OCI-M2 (cell line): ENCODE results near the gene PAX4.

Experiments used
- DNase-seq: peaks from one replicate; lab custom pipeline; 2025; ENCODE audit not compliant: unreplicated experiment; lab: John Stamatoyannopoulos, UW

Gene PAX4

DNA sequence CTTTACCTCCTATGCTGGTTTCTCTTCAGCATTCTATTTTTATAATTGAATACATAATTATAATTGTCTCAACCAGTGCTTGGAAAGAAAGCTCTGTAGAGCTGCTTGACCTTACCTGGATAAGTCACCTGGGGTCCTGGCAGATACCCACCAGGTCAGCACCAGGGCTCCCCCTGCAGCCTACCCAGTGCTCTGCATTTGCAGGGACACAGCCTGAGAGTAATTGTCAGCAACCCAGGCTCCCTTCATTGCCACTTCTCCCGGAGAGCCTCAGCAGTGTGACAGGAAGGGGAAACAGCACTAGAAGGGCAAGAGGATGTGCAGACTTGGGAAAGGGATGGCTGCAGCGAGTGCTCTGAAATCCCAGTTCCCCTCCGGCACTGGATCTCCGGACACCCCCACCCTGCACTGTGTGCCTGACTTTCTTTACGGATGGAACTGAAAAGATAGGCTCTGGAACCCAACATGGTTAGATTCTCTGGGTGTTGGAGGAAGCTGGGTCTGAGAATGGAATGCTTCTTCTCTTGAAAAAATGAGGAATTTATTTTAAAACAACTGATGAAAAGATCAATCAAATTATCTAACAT, 11.4 kb upstream of the PAX4 start:
- no peak for DNase-seq

- no peak for DNase-seq
Measured at GRCh38 chr7:127628445-127628844, 10.5 kb upstream of the PAX4 start.

DNA sequence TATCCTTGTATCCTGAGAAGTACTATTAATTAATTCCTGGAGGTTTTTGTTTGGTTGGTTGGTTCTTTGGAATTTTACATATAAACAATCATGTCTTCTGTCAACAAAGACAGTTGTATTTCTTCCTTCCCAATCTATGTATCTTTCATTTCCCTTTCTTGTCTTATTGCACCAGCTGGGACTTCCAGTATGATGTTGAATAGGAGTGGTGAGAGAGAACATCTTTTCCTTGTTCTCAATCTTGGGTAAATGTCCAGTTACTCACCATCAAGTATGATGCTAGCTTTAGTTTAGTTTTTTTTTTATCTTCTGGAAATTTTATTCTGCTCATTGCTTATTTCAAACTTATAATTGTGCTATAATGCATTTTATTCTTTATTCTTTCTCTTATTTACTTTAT, 7.4 kb upstream of the PAX4 start:
- no peak for DNase-seq

DNA sequence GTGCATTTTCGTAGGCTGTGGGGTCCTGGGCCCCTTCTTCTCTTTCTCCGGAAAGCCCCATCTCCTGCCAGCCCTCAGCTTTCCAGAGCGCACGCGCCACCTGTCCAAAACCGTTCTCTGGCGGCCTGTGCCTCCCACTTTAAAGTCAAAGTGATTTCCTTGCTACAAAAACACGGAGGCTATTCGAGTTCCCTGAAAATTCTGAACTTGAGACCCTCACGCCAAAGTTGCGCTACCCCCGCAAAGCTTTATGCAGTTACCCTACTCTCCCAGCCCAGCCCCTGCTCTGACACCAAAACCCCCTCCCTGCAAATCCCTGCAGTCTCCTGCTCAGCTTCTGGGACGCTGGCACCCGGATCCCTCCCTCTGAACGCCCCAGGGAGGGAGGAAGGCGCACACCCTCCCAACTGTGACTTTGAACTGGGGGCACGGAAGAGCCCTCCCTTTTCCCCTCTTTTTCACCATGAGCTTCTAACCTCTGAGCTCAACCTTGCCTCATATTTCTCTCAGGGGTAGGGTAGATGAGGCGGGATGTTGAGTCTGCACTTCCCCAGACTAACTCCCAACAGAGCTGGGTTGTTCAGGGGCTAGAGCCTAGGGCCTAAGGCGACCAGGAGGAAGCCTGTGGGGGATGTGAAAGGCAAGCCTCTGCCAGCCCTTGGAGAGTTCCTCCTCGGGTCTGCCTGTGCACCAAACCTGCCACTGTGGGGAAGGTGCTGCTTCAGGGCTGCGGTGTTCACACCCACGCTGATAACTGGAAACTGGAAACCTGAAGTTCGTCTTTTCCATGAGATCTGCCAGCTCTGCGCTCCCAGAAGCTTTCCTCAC, 2.7 kb upstream of the PAX4 start:
- DNase-seq = no peak

DNA sequence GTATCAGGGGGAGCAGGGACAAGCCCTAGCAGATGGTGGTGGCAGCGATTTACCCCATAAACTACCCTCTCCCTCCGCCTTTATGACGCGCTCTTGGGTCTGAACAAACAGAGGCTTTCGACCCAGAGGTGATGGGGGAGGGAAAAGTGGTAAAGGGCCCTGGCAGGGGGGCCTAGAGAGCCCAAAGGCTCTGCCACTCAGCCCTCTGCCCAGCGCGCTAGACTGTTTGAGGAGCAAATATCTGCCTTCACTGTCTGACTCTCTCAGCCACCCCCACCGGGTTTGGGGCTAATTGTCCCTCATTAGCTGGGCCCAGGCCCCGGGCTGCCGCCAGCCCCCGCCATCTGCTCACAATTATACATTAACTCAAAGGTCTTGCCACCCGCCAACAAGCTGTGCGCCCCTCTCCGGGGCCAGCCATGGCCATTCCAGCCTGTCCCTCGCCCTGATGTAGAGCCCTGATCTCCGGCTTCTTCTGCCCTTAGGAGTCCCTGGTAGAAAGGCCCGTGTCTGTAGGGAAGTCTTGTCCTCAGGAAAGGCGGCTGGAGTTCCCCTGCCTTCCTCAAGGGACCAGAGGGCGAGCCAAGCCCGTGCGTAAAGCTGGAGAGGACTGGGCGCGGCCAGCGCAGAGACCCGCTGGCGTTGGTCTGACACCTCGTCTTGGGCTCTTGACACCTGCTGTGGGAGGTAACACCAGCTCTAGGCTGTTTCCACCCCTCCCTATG, 1.9 kb upstream of the PAX4 start:
- no peak for DNase-seq

DNA sequence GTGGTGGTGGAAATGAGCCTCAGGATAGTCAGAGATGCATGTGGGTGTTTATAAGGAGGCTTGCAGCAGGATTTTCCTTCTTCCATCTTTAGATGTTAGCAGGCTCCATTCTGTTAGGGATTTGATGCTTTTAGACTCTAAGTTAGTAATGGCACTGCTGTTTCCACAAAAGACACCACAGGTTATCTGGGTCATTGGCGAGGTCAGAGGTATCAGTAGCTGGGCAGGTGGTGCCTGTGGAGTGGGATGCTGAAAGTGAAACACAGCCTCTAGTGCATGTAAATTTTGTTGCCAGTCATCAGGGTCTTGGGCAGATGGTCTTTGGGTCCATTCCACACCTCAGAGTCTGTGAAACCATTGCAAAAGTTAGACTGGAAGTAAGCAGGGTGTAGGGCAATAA, 833 bp upstream of the PAX4 start:
- no peak for DNase-seq

- DNase-seq = no peak
Measured at GRCh38 chr7:127616724-127617123, 1.2 kb downstream of the PAX4 start.

- DNase-seq = no peak
Measured at GRCh38 chr7:127612263-127612662, 5.7 kb downstream of the PAX4 start.

DNA sequence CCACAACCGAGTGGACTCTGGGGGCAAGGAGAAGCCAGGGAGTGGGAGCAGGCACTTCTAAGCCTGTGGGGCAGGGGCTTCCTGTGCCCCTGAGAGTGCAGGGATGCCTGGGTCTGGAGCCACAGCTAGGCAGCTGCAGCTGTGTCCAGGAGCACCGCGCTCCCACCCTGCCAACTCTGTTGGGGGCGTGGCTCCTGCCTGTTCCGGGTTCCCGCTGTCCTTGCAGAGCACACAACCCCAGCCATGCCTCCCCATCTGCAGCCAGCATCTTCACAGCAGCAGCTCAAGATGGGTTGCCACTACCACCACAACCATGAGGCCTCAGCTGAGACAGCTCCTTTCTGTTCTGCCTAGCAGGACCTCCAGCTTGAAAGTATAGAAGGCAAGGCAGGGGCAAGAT, 8.6 kb downstream of the PAX4 start:
- DNase-seq = no peak

DNA sequence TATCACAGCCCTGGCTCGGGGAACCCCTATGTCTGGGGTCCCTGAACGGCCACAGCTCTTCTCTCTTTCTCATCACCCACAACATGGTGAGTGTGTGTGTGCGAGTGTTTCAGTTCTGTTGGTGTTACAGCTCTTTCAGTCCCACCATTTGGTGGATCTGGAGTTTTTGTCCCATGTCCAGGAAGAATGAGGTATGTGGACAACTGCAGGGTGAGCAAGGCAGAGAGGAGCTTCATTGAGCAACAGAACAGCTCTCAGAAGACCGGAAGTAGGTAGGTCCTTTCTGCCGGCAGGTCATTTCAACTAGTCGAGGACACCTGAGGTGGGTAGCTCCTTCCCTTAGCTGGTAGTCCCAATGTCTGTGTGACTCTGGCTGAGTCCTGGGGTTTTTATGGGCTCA, 9.5 kb downstream of the PAX4 start:
- DNase-seq = no peak

GRCh38 chr7:127600885-127601284, 17.1 kb downstream of the PAX4 start:
- DNase-seq = no peak

DNA sequence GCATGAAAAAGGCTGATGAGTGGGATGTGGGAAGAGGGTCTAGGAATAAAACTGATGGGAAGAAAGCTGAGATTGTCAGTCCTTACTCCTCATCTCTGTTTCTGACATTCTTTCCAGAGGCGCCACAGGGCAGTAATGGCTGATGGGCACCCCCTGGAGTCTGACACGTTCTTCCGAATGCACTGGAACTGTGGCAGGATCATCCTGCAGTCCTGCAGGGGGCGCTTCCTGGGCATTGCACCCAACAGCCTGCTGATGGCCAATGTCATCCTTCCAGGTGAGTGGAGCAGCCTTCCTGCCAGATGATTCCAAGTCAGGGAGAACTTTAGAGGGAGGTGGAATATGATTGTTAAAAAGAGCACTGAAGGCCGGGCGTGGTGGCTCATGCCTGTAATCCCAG, 19.6 kb downstream of the PAX4 start:
- no peak for DNase-seq

GRCh38 chr7:127595737-127596136, 22.2 kb downstream of the PAX4 start:
- DNase-seq = no peak

GRCh38 chr7:127594490-127594889, 23.5 kb downstream of the PAX4 start:
- no peak for DNase-seq

GRCh38 chr7:127592550-127592949, 25.4 kb downstream of the PAX4 start:
- DNase-seq = no peak

DNA sequence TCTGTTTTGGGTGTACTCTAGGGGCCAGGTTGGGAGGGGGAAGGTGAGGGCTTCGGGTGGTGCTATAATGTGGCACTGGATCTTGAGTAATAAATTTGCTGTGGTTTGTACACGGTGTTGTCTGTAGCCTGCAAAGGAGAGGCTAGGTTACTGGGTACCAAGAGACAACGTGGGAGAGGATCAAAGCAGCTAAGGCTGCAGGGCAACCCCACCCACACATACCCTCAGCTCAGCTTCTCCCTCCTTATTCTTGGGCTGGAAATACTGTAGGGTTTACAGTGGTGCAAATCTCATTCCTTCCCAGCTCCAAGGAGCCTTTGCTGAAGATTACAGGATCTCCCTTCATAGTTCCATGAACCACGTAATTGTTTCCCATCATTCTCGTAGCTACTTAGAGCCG, 26.4 kb downstream of the PAX4 start:
- no peak for DNase-seq

- no peak for DNase-seq
Measured at GRCh38 chr7:127591189-127591588, 26.8 kb downstream of the PAX4 start.

DNA sequence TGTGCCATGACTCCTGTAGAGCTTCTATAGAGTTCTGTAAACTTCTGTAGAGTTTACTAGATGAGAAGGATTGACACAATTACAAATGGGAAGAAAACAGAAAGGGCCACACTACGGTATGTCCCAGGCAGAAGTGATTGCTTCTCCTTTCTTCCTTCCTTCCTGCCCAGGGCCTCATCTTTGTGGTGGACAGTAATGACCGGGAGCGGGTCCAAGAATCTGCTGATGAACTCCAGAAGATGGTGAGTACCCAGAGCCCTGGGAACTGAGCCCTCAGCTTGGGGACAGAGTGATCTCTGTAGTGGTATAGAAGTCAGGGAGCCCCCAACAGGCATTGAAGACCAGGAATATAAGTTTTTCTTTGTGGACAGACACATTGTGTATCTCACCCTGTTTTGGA, 28.0 kb downstream of the PAX4 start:
- DNase-seq = no peak

DNA sequence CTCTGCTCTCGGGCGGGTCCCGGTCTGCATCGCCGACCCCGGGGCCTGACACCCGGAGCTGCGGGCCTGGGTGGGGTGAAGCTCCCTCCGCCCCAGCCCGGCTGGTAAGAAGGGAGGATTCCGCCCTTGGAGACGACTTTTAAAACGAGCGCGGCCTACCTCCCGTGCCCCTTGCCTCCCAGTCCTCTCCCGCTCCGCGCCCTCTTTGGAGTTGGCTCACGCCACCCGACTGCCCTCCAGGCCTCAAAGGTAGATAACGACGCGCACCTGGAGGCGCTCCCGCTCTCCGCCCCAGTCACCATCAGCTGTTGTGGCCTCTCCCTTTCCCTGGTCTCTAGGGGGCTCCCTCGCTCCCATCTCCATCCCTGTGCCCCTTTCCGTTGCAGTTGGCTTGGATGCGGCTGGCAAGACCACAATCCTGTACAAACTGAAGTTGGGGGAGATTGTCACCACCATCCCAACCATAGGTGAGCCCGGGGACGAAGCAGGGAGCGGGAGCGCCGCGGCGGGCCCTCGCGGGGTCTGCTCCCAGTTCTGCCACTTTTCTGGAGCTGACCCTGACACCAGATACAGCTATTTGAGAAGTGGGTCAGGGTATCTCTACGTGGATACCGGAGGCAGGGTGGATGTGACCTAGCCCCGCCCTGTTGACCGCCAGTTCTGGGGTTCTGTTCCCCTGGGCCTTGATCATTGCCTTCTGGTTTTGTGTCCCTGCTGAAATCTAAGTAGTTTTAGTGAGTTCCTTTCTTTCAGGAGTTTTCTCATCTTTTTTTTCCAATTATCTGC, 29.1 kb downstream of the PAX4 start:
- DNase-seq = no peak

DNA sequence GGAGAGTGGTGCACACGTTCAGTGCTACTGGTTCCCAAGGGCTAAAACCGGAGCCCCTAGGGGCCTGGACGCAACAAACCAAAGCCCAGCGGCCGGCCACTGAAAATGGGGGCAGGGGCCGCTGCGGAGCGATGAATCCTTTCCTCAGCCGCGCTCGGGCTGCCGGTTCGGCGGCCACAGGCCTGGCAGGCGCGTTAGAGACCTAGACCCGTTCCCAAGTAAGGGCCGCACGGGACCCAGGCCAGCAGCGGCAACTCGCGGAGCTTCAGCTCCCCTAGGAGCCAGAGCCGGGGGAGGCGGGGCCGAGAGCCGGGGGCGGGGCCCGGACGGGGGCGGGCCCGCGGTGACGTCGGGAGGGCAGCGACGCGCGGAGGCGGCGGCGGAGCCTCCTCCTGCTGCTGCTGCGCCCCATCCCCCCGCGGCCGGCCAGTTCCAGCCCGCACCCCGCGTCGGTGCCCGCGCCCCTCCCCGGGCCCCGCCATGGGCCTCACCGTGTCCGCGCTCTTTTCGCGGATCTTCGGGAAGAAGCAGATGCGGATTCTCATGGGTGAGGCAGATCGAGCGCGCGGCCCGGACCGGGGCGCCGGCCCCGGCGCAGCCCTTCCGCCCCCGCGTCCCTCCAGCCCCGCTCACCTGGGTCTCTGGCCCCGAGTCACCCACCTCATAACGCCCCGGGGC, 29.8 kb downstream of the PAX4 start, which contains the start of gene ARF5:
Gene ARF5 (plus strand): TSS at position 393 of the 678 bp plus-strand sequence. CDS start 88 bp downstream, at position 481.
- peak; percentile 65 for DNase-seq

DNA sequence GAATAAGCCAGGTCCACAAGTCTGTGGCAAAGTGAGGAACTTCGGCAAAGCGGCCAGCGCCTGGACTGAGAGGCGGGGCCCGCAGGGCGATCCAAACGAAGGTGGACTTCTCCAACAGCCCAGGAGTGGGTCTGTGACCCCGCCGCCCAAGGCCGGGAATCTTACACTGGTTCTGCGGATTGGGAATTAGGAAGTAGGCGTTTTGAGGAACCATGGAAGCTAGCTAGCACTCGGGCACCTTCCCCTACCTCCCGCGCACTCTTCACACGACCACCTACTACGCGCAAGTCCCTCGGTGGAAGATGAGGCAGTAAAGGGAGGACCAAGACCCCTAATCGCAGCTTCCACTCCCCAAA, 30.3 kb downstream of the PAX4 start:
- no peak for DNase-seq
